HG03565 (cell line): ENCODE results near the gene THBS4.

Source experiments
- ATAC-seq: cut with Tn5 transposase; IDR thresholded peaks from one replicate; pipeline ENCODE4 v1.9.1; 2021; ENCODE audit warnings: mild to moderate bottlenecking, moderate library complexity; ENCODE audit not compliant: unreplicated experiment

Gene THBS4

DNA sequence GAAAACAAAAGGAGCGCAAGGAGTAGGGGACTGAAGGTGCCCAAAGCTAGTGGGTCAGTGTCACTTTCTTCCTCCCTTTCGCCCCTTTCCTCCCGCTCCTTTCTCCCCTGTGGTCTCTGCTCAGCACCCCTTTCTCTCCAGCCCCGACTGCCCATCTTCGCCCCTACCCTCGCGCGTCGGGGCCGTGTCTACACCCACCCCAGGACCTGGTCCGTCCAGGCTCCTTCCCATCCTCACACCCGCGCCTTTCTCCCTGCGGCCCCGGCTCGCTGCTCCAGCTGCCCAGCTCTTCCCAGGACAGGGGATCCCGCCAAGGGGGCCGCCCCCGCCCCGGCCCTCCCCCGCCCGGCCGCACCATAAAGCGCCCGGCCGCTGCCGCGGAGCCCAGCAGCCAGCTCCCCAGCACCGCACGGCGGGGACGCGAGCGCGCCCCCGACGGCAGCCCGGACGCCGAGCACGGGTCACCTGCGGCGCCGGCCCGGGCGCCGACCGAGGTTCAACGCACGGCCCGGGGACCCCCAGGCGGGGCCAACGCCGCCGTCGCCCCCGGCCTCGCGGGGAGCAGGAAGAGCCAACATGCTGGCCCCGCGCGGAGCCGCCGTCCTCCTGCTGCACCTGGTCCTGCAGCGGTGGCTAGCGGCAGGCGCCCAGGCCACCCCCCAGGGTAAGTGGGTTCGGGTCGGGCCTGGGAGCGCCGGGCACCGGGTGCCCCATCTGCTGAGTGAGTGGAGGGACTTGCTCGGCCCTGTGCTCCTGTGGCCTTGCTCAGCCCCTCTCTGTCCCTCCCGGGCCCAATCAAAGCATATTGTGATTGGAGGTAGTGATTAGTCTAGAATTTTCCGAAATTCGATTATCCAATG is at the start of gene THBS4:
THBS4 (plus strand) TSS at position 387 of the 860 bp plus-strand sequence; CDS start at position 577, 190 bp downstream.
- no peak for ATAC-seq

DNA sequence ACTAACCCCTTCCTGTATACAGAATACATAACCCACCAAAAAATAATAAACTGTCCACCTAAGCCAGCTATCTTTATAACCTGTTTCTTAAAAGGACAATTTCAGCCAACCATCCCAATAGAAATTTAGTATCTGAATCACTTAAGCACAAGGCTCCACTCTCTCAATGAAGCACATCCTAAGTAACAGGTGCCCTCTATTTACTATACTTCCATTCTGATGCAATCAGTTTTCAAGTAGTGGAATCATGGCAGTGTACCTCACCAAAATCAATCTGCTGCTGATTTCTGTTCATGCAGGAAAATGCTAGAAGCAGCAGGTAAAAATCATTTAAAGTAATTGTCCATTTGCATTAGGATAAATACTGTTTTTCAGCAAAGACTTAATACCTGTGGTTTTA is 48.9 kb upstream of the THBS4 start:
- ATAC-seq: no peak

DNA sequence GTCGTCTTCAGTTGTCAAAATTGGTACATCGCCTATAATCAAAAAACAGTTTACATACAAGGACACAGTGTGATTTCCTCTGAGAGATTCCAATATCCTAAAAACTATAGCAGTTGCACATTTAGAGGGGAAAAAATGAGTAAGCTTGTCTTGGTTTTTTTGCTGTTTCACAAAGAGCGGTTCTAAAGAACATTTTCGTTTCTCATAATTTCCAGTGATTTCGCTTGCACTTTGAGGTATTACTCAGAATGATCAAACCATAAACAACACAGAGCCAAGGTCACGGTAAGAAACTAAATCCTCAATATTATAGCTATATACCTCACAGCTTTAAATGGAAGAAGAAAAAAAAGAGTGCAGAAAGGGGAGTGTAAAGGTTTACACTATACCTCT is 44.9 kb upstream of the THBS4 start:
- ATAC-seq: peak; percentile 53

DNA sequence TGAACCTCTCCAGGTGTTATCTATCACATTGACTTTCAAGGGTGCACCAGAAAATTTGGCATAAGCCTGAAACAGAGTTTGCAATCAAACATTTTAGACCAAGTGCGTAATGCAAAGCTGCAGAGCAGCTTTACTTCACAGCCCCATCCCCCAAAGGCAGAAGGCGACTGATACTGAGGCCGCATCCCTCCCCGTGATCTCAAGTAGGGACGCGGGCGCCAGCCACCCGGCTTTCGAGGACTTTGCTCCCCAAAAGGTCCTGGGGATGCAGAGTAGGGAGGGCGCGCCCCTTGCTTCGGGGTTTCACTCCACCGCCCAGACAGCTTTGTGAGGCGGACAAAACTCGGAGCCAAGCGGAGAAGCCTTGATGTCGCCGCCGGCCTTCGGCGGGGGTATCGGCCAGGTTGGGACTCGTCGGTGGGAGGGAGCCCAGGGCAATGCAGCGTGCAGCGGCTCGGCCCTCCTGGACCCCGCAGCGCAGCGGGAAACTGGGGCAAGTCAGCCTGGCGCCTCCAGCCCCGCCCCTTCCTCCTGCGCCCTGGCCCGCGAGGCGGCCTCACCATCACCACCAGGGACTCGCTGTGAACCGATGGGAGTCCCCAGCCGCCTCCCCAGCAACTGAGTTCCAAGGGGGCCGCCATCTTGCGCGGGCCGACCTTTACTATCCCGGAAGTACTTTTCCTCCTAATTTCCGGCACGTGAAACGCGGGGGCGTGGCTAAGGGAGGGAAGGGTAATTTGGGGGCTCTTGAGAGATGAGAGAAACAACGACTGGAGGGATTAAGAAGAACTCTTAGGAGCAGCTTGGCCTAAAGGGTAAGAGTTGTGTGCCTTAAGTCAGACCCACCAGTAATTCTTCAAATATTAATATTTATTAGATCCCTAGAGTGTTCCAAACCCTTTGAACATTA is 44.3 kb upstream of the THBS4 start, which contains the start of gene MTX3:
MTX3 (minus strand) TSS at position 665 of the 910 bp plus-strand sequence; CDS start at position 641, 24 bp downstream.
- peak; percentile 71 for ATAC-seq

DNA sequence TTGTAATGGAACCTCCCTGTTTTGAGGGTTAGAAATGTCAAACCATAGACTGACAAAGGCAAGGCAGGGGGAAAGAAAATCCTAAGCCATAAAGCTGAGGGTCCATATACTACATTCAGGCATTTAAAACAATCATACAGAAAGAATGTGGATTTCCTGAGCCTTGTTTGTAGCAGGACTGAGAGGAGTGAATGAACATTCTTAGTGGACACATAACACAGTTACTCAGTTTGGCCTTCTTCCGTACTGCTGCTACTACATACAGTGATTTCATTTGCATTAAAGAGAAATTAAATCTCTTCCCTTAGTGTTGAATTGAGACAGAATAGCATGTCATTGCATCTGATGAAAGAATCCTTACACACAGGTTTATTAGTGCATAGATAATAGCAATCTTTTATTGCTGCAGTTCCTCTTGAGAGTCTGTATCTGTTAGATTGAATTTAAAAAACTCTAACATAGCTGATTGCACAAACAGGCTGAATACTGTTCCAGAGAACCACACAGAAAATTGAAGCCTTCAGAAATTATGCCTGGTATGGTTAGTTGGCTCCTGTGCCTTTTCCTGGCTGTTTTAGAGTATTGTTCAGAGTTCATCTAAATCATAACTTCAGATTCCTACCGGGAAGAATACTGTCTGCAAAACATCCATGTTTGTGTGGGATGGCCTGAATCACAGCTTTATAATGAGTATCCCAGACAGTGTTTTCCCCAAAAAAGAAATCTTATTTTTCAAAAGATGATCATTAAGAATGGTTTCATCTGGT is 42.1 kb upstream of the THBS4 start:
- ATAC-seq: no peak

DNA sequence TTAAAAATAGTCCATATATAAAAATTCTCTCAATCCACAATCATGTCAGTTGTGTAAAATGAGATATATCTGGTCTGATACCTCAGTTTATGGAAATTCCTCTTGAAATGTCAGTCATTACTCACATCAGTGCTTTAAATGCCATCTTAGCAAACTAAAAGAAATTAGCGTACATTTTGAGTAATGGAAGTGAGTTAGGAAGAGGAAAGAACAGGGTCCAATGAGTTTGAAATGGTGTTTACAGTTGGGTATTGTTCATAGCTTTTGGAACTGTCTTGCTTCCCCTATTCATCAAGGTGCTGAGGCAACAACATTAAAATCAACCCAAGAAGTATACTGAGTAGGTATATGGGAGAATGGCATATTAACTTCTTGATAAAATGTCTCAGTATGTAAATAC is 35.4 kb upstream of the THBS4 start:
- ATAC-seq: no peak

DNA sequence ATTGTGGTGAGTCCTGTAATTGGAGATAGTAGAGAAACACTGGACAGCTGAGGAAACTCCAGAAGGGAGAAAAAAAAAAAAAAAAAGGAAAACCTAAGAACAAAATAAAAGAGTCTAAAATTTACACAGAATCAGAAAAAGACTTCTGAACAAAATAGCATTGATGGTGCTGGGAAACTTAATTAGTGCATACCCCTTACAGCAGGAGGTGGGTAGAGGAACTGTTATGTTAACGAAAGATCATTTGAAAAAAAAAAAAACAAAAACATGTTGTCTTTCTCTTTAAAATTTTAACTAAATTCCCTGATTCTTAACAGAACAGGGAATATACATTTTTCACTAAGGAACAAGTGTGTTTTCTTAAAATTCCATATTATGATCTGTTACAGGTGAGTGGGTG is 32.5 kb upstream of the THBS4 start:
- ATAC-seq: no peak

DNA sequence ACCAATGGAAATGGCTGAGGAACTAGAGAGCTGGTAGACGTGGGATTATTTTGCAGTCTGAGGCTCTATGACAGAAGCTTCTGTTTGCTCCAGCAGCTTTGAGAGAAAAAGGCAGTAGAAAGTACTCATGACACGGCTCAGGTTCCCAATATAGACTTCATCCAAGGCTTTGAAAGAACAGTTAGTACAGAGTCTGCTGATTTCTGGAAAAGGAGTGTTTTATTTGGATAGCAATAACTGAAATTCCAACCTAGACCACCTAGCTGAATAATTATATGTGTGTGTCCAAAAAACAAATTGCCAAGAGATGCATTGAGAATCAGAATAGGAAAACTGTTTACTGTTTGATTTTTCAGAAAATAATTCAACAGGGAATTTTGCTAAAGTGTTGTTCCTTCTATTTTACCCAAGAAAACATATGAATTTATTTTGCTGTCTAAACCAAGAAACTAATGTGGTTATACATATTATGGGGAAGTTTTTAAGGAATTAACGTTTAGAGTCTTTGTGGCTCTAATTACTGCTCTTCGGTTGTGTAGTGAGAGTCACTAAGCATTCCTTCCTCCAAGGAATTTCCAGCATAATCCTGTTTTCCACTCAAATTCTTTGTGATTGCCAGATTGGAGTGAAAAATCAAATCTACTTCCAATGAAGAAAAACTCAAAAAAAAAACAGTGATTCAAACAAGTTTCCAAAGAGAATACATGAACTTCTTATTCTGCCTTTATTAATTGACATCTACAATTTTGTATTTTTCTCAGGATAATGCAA is 26.0 kb upstream of the THBS4 start:
- no peak for ATAC-seq

DNA sequence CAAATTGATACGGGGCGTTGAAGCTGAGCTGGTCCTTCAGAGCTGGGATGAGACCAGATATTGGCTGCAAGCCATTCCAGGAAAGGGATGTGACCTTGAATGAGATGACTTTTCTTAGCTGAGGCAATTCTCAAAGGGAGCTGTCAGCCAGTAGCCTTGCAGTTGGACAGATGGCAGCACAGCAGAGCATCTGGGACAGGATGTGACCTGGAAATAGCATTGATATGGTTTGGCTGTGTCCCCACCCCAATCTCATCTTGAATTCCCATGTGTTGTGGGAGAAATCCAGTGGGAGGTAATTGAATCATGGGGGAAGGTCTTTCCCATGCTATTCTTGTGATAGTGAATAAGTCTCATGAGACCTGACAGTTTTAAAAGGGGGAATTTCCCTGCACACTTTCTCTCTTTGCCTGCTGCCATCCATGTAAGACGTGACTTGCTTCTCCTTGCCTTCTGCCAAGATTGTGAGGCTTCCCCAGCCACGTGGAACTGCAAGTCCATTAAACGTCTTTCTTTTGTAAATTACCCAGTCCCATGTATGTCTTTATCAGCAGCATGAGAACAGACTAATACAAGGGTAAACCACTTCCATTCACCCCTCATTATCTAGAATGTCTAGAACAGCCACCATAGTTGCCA is 24.3 kb upstream of the THBS4 start:
- ATAC-seq: no peak

DNA sequence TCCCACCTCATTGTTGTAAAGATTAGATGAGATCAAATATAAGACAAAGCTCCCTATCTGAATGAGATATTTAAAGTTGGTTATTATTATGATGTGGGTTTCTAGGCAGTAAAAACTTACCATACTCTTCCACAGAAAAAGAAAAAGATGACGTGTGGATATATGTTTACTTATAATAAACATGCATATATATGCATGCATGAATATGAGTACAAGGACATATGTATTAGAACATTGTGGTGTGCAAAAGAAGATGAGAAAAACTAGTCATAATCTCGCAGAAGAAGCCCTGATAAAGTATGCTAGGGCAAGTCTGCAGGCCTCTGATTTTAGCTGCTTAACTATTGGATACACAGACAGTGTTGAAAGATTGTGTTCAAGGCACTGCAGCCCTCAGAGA is 10.1 kb upstream of the THBS4 start:
- no peak for ATAC-seq

DNA sequence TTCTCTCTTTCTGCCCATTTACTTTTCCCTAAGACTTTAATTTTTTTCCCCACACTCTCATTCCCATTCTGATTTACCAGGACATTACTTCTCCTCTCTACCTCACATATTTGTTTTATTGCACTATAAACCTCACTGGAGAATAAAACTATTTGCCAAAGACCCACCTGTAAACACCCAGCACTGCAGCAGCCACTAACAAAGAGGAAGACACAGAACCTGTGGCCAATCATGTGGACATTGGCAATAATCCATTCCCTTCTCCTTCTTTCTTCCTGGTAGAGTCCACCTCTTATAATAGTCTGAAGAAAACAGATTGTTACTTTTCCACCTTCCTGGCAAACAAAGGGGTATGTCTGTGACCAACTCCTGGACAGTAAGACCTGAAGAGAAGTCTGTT is 8.3 kb upstream of the THBS4 start:
- ATAC-seq: no peak

DNA sequence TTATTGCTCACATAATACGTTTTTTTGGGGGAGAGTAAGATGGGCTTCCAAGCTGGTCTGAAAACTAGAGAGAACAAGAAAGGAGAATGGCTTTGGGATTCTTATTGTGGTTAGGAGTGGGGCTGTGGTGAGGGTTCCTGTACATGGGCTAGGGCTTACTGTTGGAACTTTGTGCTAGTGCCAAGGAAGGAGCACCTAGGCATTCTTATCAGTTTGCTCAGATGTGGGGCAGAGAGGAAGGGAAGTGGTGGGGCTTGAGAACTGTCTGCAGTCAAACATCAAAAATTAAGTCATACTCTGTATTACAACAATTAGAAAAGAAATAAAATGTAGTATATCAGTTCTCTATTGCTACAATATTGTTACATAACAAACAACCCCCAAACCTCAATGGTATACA is 4.0 kb upstream of the THBS4 start:
- no peak for ATAC-seq

DNA sequence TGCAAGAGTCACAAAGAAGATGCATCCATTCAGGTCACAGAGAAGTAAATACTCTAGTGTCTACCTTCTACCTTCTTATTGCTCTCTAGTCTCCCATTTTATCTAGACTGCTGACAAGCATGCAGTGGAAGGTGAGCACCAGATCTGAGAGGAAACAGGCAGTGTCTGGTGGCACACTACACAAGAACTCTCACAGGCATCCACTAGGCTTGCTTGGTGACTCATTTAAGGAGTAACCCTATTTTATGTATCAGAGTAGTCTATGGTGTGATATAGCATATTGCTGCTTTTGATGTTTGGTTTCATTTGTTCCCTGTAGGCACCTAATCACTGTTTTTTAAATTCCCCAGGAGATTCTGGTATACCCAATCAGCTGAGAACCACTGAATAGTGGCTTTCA is 1.6 kb upstream of the THBS4 start:
- no peak for ATAC-seq

DNA sequence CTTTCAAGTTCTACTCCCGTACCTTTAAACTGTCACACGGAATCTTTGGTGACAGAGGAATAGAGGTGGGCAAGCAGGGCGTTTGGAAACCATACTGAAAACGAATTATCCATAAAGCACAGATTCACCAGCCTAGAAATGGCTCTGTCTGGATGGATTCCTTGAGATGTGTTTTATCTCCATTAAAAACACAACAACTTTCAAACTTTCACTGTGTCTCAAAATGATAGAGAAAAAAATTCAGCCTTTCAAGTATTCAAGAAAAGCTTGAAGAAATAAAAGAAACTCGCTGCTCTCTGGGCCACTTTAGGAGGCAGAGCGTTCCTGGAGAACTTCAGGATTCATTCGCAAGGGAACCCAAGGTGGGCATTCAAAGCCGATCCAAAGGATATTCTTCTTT is 589 bp upstream of the THBS4 start:
- ATAC-seq: no peak

DNA sequence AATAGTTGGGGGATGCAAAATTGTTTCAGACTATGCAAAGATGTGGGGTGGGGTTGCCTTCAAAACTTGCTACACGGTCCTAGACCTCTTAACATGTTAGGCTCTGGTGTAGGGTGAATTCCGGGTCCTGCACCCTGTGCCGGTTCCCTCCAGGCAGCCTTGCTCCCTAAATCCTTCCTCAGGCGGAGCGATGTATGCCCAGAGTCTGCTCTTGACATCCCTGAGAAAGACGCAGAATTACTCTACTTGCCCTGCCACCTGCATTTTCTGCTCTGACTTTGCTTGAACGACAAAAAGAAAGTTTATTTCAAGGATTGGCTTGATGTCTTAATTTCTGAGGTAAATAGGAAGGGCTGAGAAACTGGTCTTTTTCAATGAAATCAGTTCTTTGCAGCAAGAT is 691 bp downstream of the THBS4 start:
- ATAC-seq: no peak

DNA sequence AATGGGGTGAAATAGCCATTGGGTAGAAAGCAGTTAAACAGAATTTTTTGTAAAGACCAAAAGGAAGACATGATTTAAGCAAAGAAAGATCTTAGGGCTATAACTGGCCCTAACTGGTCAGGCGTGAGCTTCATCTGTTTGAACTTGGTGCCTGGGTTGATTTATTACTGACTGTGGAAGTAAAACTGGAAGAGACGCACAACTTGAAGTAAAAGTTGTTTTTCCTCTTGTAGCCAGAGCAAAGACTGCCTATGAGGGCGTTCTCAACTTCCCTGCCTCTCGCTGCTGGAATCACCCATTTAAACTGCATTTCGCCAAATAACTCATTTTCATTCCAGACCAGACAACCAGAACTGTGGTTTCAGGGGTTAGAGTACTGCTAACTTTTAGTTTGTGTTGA is 1.5 kb downstream of the THBS4 start:
- ATAC-seq: no peak

DNA sequence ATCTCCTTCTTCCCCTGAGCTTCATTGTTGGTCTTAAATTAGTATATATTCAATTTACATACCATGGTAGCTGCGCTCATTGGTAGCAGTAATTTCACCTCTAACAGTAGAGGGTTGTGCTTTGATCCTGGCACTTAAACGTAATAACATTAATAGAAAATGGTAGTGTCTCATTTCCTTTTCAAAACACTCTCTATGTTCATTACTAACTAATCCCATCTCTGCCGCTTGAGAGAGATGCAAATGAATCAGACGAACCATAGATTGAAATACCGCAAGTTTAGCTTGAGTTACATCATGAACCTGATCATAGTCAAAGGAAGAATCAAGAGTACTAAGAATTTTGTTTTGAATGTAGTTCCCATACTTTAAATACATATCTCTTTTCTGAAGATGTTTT is 2.2 kb downstream of the THBS4 start:
- ATAC-seq: peak; percentile 56

DNA sequence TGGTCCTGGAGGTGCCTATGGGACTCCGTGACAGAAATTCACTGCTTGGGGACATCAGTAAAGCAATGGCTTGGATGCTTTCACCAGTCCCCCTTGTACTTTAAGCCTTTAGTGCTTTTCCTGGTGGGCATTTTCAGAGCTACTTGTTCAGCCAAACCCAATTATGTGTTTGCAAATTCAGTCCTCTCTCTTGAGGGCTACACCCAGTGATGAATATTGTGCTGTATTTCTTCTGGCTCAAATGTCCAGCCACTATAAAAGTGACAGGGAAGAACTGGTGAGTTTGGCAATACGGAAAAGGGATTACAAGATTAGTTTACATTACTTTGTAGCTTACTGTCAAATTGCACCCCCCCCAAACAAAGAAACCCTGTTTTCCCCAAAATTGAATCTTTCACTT is 4.5 kb downstream of the THBS4 start:
- no peak for ATAC-seq

DNA sequence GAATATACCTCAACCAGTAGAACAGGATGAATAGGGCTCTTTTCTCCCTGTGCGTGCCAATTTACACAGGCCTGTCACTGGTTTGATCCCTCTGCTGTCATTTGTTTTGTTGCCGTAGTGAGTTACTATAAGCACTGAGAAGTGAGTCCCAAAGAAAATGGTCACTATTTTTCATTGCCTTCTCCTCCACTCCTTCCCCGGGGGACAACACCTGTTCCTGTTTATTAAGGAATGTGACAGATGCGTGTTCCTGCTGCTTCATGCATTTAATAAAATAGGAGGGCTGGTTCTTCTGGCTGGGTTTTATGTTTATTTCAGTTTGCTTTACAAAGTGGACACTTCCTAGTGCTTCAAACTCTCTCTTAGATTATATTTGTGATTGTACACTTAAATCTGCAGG is 6.4 kb downstream of the THBS4 start:
- ATAC-seq: no peak

DNA sequence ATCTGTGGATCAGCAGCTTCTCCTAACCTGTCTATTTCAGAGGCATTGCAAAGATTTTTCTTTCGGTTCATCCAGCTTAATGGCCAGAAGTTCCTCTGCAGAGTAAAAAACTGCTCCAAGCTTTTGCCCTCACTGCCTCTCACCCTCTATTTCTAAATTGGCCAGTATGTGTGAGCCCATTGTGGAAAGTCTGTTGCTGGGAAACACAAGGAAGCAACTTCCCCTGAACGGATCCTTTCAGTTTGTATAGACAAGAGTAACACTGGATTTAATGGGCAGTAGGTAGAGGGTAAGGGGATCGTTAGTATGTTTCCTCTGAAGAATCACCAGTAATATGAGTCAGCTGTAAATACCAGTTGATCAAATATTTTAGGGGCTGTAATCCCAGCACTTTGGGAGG is 7.2 kb downstream of the THBS4 start:
- no peak for ATAC-seq
